ENCODE measurements around the gene PARP11.
"Not testable (repeated sequence)": the region's sequence is repeated elsewhere in the genome, so short reads cannot be mapped to it uniquely, and the experiment has no call there.

PARP11 gene

GRCh38 chr12:3882896-3883564 lies 9.8 kb upstream of the PARP11 start:
- DNase-seq (ENCODE audit: low read depth in 3 of 3), result no peak

- no peak for DNase-seq (ENCODE audit: low read depth in 3 of 3)
Observed at GRCh38 chr12:3882406-3882805, 9.2 kb upstream of the PARP11 start.

GRCh38 chr12:3881281-3881950 lies 8.2 kb upstream of the PARP11 start:
- no peak for DNase-seq (ENCODE audit: low read depth in 3 of 3)

- DNase-seq (ENCODE audit: low read depth in 3 of 3), result no peak
Observed at GRCh38 chr12:3879846-3880245, 6.6 kb upstream of the PARP11 start.

GRCh38 chr12:3871356-3871755 lies 1.8 kb downstream of the PARP11 start:
- DNase-seq (ENCODE audit: low read depth in 3 of 3), result no peak

- DNase-seq (ENCODE audit: low read depth in 3 of 3), result no peak
Observed at GRCh38 chr12:3869865-3870264, 3.3 kb downstream of the PARP11 start.

- DNase-seq (ENCODE audit: low read depth in 3 of 3), result no peak
Observed at GRCh38 chr12:3869433-3869832, 3.8 kb downstream of the PARP11 start.

- no peak for DNase-seq (ENCODE audit: low read depth in 3 of 3)
Observed at GRCh38 chr12:3863756-3864155, 9.4 kb downstream of the PARP11 start.

GRCh38 chr12:3842517-3842916 lies 30.7 kb downstream of the PARP11 start:
- no peak for DNase-seq (ENCODE audit: low read depth in 3 of 3)

- no peak for DNase-seq (ENCODE audit: low read depth in 3 of 3)
Observed at GRCh38 chr12:3841783-3842182, 31.4 kb downstream of the PARP11 start.

- not testable (repeated sequence) for DNase-seq (ENCODE audit: low read depth in 3 of 3)
Observed at GRCh38 chr12:3840833-3841232, 32.4 kb downstream of the PARP11 start.

- DNase-seq (ENCODE audit: low read depth in 3 of 3), result not testable (repeated sequence)
Observed at GRCh38 chr12:3839745-3840144, 33.5 kb downstream of the PARP11 start.

- peak; percentile 12 to 40 (median 18) for DNase-seq (ENCODE audit: low read depth in 3 of 3)
Observed at GRCh38 chr12:3838701-3839548, 34.3 kb downstream of the PARP11 start.

GRCh38 chr12:3838076-3838475 lies 35.1 kb downstream of the PARP11 start:
- no peak for DNase-seq (ENCODE audit: low read depth in 3 of 3)

- DNase-seq (ENCODE audit: low read depth in 3 of 3), result no peak
Observed at GRCh38 chr12:3837049-3837448, 36.1 kb downstream of the PARP11 start.

GRCh38 chr12:3836641-3837040 lies 36.6 kb downstream of the PARP11 start:
- no peak for DNase-seq (ENCODE audit: low read depth in 3 of 3)

GRCh38 chr12:3835914-3836313 lies 37.3 kb downstream of the PARP11 start:
- DNase-seq (ENCODE audit: low read depth in 3 of 3), result no peak

- no peak for DNase-seq (ENCODE audit: low read depth in 3 of 3)
Observed at GRCh38 chr12:3834774-3835173, 38.4 kb downstream of the PARP11 start.

- DNase-seq (ENCODE audit: low read depth in 3 of 3), result no peak
Observed at GRCh38 chr12:3833670-3834310, 39.4 kb downstream of the PARP11 start.

- DNase-seq (ENCODE audit: low read depth in 3 of 3), result no peak
Observed at GRCh38 chr12:3832738-3833137, 40.5 kb downstream of the PARP11 start.

GRCh38 chr12:3828888-3829287 lies 44.3 kb downstream of the PARP11 start:
- no peak for DNase-seq (ENCODE audit: low read depth in 3 of 3)
